GM19035 (cell line): ENCODE data around the gene DIP2C.
"Not testable (repeated sequence)": the region's sequence is repeated elsewhere in the genome, so short reads cannot be mapped to it uniquely, and the experiment has no call there.

Experiments
- ATAC-seq: cut with Tn5 transposase; IDR thresholded peaks from one replicate; pipeline ENCODE4 v1.9.1; 2021; ENCODE audit not compliant: unreplicated experiment

The DIP2C gene

GRCh38 chr10:644076-644942, 45.2 kb downstream of the DIP2C start:
- ATAC-seq, result no peak

GRCh38 chr10:642186-642890, 47.1 kb downstream of the DIP2C start:
- no peak for ATAC-seq

- no peak for ATAC-seq
These were observed 48.1 kb downstream of the DIP2C start for GRCh38 chr10:641149-642010.

GRCh38 chr10:640673-641045, 48.8 kb downstream of the DIP2C start:
- no peak for ATAC-seq

- ATAC-seq, result no peak
These were observed 49.5 kb downstream of the DIP2C start for GRCh38 chr10:639751-640672.

GRCh38 chr10:639001-639750, 50.3 kb downstream of the DIP2C start:
- ATAC-seq, result no peak

GRCh38 chr10:637771-638195, 51.7 kb downstream of the DIP2C start:
- ATAC-seq, result no peak

- ATAC-seq, result no peak
These were observed 52.2 kb downstream of the DIP2C start for GRCh38 chr10:637221-637620.

- no peak for ATAC-seq
These were observed 52.7 kb downstream of the DIP2C start for GRCh38 chr10:636769-637168.

GRCh38 chr10:636016-636730, 53.3 kb downstream of the DIP2C start:
- no peak for ATAC-seq

GRCh38 chr10:635088-635861, 54.2 kb downstream of the DIP2C start:
- ATAC-seq, result no peak

- no peak for ATAC-seq
These were observed 55.2 kb downstream of the DIP2C start for GRCh38 chr10:634256-634655.

GRCh38 chr10:633279-634245, 55.9 kb downstream of the DIP2C start:
- ATAC-seq, result no peak

GRCh38 chr10:632807-633177, 56.7 kb downstream of the DIP2C start:
- not testable (repeated sequence) for ATAC-seq

GRCh38 chr10:632155-632806, 57.2 kb downstream of the DIP2C start:
- ATAC-seq, result not testable (repeated sequence)

GRCh38 chr10:631266-631665, 58.2 kb downstream of the DIP2C start:
- ATAC-seq, result no peak
